GM18526 (cell line): ENCODE data around the gene COA7.
A peak's percentile ranks its signal among the peaks of the same experiment; 100 is the strongest.

Source experiments
- POLR2A ChIP-seq: IDR thresholded peaks from 3 replicates; pipeline ENCODE4 v1.6.1; 2011; ENCODE audit not compliant: insufficient read length; ENCODE audit errors: extremely low read depth

COA7 gene

DNA sequence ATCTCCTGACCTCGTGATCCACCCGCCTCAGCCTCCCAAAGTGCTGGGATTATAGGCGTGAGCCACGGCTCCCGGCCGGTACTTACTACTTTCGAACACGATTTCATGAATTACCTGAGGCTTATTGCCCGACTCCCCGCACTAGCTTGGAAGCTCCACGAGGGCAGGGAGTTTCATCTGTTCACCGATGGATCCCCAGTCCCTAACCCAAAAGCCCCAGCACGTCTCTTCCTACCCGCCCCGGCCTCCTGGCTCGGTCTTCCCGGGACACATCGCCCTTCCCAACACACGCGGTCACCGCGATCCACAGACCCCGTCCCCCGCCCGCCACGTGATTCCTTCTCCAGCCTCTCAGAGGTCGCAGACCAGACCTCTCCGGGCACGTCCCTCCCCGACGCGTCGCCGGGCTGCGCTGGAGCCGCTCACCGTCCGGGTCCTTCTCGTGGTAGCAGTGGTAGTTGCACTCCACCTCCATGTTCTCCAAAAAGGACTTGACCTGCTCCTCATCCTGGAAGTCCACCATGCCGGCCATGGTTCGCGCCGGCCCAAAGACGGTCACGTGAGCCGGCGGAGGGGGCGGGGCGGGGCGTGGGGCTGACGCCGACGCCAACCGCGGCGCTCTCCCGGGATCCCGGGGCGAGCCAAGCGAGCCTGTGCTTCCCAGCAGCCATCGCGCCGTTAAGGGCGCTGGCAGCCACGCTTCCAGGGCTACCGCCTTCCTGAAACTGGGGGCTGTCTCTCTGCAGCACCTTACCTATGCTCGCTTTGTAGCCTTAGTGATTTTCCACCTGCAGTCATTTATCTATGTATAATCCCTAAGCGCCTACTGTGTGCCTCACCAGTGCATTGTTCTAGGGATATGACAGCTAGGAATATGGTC lies at the start of gene COA7:
TSS of gene COA7 (minus strand) at position 553 of the 880 bp plus-strand sequence. CDS start at position 532, 21 bp downstream.
- TF ChIP-seq POLR2A = peak; percentile 71

DNA sequence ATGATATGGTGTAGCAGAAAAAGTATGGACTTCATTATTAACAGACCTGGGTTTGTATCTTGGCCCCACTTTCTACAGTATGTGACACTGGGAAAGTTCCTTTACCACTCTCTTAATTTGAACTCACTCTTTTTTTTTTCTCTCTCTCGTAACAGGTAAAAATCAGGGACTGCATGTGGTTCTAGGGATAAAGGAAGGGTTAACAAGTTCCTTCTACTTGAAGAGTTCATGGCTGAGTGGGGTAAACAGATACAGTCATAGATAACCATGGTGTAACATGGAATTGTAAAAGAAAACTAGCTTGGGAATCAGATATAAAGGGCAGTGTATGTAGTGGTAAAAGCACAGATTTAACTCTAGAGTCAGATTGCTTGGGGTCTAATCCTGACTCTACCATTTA lies 49.3 kb upstream of the COA7 start:
- TF ChIP-seq POLR2A = no peak

DNA sequence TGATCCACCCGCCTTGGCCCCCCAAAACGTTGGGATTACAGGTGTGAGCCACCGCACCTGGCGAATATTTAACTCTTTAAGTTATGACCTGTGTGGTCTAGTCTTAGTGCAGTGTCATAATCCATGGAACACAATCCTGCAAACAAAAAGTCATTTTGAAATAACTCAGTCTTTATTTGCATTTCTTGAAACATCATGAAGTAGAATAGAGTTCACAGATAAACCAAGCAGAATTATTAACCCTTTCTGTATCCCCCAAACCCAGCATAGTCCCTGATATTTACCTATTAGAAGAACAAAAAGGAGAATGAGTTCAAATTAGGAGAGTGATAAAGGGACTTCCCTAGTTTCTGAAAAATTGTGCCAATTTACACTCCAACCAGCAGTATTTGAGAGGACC lies 48.0 kb upstream of the COA7 start:
- TF ChIP-seq POLR2A = no peak

DNA sequence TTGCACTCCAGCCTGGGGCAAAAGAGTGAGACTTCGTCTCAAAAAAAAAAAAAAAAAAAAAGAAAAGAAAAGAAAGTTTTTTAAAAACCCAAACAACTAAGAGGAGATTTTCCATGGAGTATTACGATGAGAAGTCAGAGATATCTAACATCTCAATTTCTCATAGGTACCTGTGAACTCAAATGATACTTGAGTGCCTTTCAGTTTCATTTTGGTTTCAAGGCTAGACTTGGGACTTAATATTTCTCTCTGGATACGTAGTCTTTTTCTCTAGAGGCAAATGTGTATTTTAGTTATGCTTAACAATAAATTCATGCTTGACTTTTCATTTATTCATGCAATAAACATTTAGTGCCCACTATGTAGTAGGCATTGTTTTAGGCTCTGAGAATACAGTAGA lies 43.1 kb upstream of the COA7 start:
- no peak for TF ChIP-seq POLR2A

DNA sequence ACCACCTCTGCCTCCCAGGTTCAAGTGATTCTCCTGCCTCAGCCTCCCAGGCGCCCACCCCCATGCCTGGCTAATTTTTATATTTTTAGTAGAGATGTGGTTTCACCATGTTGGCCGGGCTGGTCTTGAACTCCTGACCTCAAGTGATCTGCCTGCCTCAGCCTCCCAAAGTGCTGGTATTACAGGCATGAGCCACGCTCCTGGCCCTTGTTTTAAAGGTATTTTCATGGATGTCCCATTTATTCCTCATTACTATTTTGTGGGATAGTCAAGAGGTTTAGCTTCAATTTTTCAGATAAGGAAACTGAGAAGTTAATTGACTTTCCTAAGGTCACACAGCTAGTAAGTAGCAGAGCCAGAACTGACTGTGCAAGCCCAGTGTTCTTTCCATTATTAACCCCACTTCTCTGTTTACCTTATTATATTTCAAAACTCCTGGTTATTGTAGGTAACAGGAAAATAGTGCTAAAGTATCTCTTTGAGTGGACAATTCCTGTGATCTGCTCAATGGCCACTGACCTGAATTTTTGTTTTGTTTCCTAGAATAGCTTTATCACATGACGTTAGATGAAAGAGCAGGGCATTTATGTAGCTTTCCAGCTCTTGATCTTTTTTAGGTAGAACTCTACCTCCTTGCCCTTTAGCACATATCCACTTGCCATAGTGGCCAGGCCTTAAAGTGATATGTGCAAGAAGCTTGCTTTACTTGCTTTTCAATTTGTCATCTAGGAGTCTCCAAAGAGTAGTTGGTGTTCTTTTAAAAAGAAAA lies 41.7 kb upstream of the COA7 start:
- TF ChIP-seq POLR2A = no peak

DNA sequence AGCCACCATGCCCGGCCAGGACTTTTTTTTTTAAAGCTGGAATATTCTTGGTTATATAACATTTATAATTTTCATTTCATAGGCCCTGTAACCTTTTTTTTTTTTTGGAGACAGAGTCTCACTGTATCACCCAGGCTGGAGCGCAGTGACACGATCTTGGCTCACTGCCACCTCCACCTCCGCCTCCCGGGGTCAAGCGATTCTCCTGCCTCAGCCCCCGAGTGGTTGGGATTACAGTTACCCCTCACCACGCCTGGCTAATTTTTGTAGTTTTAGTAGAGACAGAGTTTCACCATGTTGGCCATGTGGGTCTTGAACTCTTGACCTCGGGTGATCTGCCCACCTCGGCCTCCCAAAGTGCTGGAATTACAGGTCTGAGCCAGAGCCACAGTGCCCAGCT lies 40.7 kb upstream of the COA7 start:
- TF ChIP-seq POLR2A = no peak

DNA sequence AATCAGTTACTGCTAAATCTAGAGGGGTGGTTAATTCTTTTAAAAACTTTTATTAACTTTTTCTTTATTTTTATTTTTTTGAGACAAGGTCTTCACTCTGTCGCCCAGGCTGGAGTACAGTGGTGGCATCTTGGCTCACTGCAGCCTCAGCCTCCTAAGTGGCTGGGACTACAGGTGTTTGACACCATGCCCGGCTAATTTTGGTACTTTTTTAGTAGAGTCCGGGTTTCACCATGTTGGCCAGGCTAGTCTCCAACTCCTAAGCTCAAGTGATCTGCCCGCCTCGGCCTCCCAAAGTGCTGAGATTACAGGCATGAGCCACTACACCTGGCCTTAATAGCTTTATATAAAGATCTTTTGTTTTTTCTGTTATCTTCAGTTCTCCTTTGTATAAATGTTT lies 40.0 kb upstream of the COA7 start:
- TF ChIP-seq POLR2A = no peak

DNA sequence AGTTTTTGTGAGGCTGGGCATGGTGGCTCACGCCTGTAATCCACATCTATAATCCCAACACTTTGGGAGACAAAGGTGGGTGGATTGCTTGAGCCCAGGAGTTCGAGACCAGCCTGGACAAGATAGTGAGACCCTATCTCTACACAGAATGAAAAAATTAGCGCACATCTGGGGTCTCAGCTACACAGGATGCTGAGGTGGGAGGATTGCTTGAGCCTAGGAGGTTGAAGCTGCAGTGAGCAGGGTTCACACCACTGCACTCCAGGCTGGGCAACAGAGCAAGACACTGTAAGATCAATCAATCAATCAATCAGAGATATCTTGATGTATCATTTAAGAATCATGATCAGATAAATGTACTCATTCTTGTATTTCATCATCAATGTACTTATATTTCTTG lies 35.2 kb upstream of the COA7 start:
- no peak for TF ChIP-seq POLR2A

DNA sequence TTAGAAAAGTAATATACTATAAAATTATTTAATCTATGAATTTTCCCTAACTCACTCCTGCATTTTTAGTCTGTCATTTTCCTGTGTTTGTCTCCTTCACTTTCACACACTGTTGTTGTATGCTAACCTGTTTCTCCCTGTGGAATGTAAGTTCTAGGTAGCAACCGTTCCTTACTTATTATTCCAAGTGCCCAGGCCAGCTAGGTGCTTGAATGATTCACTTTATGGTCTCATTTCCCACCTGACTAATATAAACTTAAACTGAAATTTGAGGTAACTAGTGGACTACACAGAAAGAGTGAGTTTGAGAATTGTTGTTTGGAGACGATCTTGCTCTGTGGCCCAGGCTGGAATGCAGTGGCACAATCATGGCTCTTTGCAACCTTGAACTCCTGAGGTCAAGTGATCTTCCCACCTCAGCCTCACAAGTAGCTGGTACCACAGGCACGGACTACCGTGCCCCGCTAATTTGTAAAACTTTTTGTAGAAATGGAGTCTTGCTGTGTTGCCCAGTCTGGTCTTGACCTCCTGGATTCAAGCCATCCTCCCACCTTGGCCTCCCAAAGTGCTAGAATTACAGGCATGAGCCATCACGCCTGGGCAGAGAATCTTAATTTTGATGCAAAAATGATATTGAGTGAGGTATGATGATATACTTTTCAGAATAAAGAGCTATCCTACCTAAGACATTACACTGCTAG lies 30.0 kb upstream of the COA7 start:
- no peak for TF ChIP-seq POLR2A

DNA sequence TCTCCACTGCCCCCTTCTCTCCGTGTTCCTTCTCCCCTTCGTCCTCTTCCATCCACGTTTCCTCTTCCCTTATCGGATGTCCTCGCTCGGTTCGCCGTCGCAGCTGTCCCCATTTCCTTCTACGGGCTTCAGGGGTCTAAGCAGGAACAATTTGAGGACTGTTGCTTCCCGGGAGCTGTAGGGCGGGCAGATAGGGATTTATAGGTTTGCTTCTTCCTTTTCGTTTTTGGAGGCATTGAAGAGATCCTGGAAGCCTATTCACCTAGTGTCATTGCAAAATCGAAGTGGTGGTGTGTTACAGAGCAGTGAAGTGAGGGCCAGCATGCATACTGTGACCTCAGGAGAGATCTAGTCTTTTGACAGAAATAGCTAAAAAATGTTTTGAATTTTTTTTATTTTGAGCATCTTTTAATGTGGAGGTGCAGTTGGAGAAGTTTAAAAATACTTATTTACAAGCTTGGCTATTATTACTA lies 29.0 kb upstream of the COA7 start:
- no peak for TF ChIP-seq POLR2A

DNA sequence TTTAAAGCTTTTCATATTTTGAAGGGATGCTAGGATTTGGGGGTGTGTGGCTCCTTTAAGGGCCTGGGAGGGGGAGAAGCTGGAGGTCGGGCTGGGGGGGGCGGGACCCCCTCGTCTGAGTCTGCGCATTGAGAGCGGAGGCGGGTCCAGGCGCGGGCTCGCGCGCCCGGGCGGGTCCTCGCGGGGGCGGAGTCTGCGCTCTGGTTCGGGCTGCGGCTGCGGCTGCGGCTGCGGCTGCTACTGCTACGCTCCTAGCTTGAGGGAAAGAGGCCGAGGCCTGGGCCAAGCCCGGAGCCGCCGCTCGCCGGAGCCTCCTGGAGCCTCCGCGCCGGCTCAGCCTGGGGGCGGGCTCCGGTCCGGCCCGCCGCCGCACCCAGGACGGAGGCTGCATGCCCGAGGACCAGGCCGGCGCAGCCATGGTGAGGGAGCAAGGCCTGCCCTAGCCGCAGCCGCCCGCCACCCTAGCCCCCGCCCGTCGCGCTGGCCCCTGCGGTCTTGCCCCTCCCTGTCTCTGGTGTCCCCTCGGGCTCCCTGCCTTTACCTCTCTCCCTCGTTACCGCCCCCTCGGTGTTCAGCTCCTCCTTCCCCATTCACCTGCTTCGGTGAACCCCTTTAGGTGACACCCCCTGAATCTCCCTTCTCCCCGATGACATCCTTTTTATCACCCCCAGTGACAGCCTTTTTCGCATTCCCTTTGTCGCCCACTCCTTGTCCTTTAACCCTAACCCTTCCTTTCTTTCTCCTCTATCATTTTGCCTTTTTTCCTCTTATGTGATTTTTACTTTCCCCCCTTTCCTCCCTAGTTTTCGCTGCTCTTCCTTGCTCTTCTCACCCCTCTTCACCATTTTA lies 28.3 kb upstream of the COA7 start, which contains the start of gene ZYG11B:
TSS of gene ZYG11B (plus strand) at position 189 of the 849 bp plus-strand sequence. CDS start at position 390, 201 bp downstream.
- TF ChIP-seq POLR2A = peak; percentile 51

DNA sequence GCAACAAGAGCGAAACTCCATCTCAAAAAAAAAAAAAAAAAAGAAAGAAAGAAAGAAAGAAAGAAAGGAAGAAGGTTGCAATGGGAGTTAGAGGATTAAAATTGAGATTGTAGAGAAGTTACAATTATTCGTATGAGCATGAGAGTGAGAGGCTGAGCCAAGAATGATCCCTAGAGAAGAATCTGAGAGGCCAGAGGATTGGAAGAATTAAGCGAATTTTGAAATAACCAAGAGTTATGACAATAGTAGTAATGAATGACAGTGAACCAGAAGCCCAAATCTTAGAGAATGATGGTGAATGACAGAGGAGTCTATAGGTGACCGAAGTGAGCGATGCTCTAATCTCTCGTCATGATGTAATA lies 27.7 kb upstream of the COA7 start:
- TF ChIP-seq POLR2A = no peak

DNA sequence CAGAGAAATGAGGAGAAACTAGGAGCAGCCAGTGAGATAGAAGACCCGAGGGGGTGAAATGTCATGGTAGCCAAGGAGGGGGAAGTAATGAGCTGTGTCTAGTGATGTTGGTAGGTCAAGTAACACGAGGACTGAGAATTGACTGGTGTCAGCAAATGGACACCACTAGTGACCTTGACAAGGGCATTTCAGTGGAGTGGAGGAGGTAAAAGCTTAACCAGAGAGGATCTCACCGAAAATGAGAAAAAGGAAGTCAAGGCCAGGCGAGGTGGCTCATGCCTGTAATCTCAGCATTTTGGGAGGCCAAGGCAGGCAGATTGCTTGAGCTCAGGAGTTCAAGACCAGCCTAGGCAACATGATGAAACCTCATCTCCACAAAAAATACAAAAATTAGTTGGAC lies 25.1 kb upstream of the COA7 start:
- TF ChIP-seq POLR2A = no peak

DNA sequence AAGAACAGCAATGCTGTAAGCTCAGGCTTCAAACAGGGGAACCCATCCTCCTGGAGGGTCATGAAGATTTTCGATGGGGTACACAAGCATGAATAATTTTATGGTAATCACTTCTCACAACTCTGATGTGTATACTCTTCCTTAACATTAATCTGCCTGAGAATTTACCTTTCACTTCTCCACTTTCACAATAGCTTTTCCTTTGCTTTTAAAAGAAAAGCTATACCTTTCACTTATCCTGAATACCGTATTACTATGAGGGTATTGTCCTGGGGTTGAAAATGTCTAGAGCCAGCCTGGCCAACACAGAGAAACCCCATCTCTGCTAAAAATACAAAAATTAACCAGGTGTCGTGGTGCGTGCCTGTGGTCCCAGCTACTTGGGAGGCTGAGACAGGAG lies 15.4 kb upstream of the COA7 start:
- no peak for TF ChIP-seq POLR2A

DNA sequence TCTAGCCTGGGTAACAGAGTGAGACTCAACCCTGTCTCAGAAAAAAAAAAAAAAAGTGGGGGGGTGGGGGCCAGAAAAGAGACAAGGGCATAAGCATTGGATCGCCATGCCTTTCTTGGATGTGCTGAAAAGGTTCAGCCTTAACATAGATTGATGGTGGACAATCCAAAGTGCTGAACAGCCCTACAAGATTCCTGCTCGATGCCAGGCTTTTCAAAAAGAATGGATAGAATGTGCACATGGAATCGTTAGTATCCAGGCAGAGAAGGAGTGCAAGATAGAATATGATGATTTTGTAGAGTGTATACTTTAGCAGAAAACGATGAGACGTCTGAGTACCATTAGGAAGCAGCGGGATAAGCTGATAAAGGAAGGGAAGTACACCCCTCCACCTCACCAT lies 10.9 kb upstream of the COA7 start:
- TF ChIP-seq POLR2A = no peak
